ENCODE measurements around the gene GPS2.

Gene GPS2, protein sequence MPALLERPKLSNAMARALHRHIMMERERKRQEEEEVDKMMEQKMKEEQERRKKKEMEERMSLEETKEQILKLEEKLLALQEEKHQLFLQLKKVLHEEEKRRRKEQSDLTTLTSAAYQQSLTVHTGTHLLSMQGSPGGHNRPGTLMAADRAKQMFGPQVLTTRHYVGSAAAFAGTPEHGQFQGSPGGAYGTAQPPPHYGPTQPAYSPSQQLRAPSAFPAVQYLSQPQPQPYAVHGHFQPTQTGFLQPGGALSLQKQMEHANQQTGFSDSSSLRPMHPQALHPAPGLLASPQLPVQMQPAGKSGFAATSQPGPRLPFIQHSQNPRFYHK

DNA sequence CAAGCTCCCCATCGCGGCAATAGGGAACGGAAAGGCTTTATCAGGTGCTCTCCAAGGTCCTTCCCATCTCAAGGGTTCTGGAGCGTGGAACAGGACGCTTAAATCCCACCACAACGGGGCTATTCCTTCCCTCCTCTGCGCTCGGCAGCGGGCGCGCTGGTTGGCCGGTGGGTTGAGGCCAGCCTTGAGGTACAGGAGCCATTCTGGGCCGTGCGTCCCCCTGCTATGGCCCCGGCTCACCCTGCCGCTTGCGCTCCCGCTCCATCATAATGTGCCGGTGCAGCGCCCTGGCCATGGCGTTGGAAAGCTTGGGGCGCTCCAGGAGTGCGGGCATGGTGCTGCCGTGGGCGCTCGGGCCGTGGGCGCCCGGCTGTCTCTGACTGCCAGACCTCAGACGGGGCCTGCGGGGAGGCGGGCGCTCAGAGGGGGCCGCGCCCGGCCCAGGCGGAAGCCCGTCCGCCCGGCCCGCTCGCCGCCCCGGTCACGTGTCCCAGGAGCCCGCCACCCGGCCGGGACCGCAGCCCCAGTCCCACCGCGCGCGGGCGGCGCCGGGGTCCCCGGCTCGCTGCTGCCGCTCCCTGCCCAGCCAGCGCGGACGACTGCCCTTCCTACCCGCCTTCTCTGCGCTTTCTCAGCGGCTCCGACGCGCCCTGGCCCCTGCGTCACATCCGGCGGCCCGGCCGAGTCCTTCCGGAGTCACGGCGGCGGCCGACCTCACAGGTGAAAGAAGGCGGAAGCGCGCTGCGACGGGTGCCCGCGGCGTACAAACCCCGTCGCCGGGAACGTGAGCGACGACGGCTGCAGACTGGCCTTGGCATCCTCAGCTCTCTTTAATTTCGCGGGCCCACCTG is at the start of gene GPS2:
Gene GPS2, minus strand, starts transcription at position 642 of the 851 bp plus-strand sequence. Its CDS starts 308 bp downstream, at position 334.
- Histone ChIP-seq H3K9ac (ENCODE audit: low read depth in 1 of 2, low read length in 2 of 2) (peak within 1 kb of the TSS; percentile 86 to 87), H3K27me3 (ENCODE audit: control insufficient read depth in 2 of 2, insufficient read depth in 2 of 2, low read length in 2 of 2) (no peaks in the 10 kb centered on the region), H3K4me3 (ENCODE audit: low read length in 2 of 2) (peak within 1 kb of the TSS; percentile 81 to 88), H3K36me3 (ENCODE audit: control insufficient read depth in 2 of 2, insufficient read depth in 2 of 2, low read length in 2 of 2) (peaks cover 44 to 57% of the 10 kb centered on the region in 2 donors), H3K27ac (ENCODE audit: low read depth in 2 of 2, low read length in 2 of 2) (peak within 1 kb of the TSS; percentile 87 to 93), H3K4me1 (ENCODE audit: control insufficient read depth in 2 of 2, insufficient read depth in 2 of 2, low read length in 2 of 2) (peaks cover 18 to 26% of the 10 kb centered on the region in 2 donors), H3K9me3 (ENCODE audit: control insufficient read depth in 2 of 2, low read length in 2 of 2) (no peaks in the 10 kb centered on the region)

DNA sequence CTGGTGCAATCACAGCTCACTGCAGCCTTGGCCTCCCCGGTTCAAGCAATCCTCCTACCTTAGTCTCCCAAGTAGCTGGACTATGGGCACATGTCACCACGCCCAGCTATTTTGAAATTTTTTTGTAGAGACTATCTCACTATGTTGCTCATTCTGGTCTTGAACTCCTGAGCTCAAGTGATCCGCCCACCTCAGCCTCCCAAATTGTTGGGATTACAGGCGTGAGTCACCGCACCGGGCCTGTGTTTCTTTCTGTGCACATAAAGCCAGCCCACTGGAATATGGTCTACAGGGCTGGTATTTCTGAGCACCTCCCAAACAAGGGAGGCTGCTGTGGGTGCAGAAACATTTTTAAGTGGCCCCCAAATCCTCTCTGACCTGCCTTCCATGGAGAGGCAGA is 48.2 kb upstream of the GPS2 start:
- Histone ChIP-seq H3K9me3 (ENCODE audit: control insufficient read depth in 2 of 2, low read length in 2 of 2) (no peaks in the 10 kb centered on the region), H3K9ac (ENCODE audit: low read depth in 1 of 2, low read length in 2 of 2) (no peak overlapping the region), H3K4me3 (ENCODE audit: low read length in 2 of 2) (no peak overlapping the region), H3K27me3 (ENCODE audit: control insufficient read depth in 2 of 2, insufficient read depth in 2 of 2, low read length in 2 of 2) (peaks cover 0 to 2% of the 10 kb centered on the region in 2 donors), H3K36me3 (ENCODE audit: control insufficient read depth in 2 of 2, insufficient read depth in 2 of 2, low read length in 2 of 2) (no peaks in the 10 kb centered on the region), H3K27ac (ENCODE audit: low read depth in 2 of 2, low read length in 2 of 2) (no peak overlapping the region), H3K4me1 (ENCODE audit: control insufficient read depth in 2 of 2, insufficient read depth in 2 of 2, low read length in 2 of 2) (no peaks in the 10 kb centered on the region)

DNA sequence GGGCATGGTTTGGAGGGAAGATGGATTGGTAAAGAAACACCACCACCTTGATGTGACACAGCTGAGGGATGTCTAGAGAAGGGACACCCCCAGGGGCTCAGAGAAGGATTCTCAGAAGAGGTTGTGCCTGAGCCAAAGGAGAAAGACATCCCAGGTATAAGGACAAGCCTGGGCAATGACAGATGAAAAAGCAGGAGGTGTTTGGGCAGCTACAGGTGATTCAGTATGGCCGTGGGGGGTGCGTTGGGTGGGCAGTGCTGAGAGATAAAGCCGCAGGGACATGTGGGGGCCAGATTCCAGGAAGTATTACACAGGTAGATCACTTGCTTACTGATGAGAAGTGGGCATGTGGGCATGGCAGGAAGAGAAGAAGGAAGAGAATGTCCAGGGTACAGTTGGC is 46.7 kb upstream of the GPS2 start:
- H3K36me3 ChIP-seq (ENCODE audit: control insufficient read depth in 2 of 2, insufficient read depth in 2 of 2, low read length in 2 of 2) = no peaks in the 10 kb centered on the region
- no peak overlapping the region for H3K9ac ChIP-seq (ENCODE audit: low read depth in 1 of 2, low read length in 2 of 2)
- H3K9me3 ChIP-seq (ENCODE audit: control insufficient read depth in 2 of 2, low read length in 2 of 2) = no peaks in the 10 kb centered on the region
- peaks cover 0 to 2% of the 10 kb centered on the region in 2 donors for H3K27me3 ChIP-seq (ENCODE audit: control insufficient read depth in 2 of 2, insufficient read depth in 2 of 2, low read length in 2 of 2)
- no peak overlapping the region for H3K27ac ChIP-seq (ENCODE audit: low read depth in 2 of 2, low read length in 2 of 2)
- no peak overlapping the region for H3K4me3 ChIP-seq (ENCODE audit: low read length in 2 of 2)
- H3K4me1 ChIP-seq (ENCODE audit: control insufficient read depth in 2 of 2, insufficient read depth in 2 of 2, low read length in 2 of 2) = no peaks in the 10 kb centered on the region

DNA sequence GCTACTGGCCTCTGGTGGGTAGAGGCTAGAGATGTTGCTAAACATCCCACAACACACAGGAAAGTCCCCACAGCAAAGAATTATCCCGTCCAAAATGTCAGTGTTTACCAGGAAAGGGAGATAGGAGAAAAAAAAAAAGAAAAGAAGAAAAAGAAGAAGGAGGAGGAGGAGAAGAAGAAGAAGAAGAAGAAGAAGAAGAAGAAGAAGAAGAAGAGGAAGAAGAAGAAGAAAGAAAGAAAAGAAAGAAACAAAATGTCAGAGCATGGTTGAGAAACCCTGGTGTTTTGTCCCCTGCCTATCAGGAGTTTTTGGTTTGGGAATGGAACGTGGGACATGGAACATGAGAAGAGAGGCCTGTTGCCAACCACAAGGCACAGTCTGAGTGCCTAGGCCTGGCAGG is 42.2 kb upstream of the GPS2 start:
- Histone ChIP-seq H3K4me1 (ENCODE audit: control insufficient read depth in 2 of 2, insufficient read depth in 2 of 2, low read length in 2 of 2) (peaks cover 14 to 25% of the 10 kb centered on the region in 2 donors), H3K9ac (ENCODE audit: low read depth in 1 of 2, low read length in 2 of 2) (no peak overlapping the region), H3K27ac (ENCODE audit: low read depth in 2 of 2, low read length in 2 of 2) (peak overlapping the region; percentile 61 to 67), H3K27me3 (ENCODE audit: control insufficient read depth in 2 of 2, insufficient read depth in 2 of 2, low read length in 2 of 2) (peaks cover 0 to 2% of the 10 kb centered on the region in 2 donors), H3K9me3 (ENCODE audit: control insufficient read depth in 2 of 2, low read length in 2 of 2) (no peaks in the 10 kb centered on the region), H3K36me3 (ENCODE audit: control insufficient read depth in 2 of 2, insufficient read depth in 2 of 2, low read length in 2 of 2) (no peaks in the 10 kb centered on the region), H3K4me3 (ENCODE audit: low read length in 2 of 2) (no peak overlapping the region)

DNA sequence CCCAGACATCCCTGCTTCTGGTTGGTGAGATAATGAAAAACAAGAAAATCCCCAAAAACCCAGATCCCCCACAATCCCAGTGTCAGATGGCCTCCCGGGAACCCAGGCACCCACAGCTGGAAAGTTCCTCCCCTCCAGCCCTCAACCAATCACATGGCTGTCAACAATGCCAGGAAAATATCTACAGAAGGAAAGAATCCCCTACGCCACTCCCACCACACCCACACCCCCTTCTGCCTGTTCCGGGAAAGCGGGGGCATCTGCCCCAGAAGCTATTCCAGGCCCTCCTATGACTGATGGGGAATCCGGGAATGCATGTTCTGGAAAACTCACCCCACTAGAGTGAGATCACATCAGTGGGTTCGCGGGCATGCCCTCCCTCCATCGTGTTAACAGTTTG is 41.6 kb upstream of the GPS2 start:
- H3K4me3 ChIP-seq (ENCODE audit: low read length in 2 of 2) = no peak overlapping the region
- peaks cover 17 to 26% of the 10 kb centered on the region in 2 donors for H3K4me1 ChIP-seq (ENCODE audit: control insufficient read depth in 2 of 2, insufficient read depth in 2 of 2, low read length in 2 of 2)
- peaks cover 0 to under 1% of the 10 kb centered on the region in 2 donors for H3K27me3 ChIP-seq (ENCODE audit: control insufficient read depth in 2 of 2, insufficient read depth in 2 of 2, low read length in 2 of 2)
- no peaks in the 10 kb centered on the region for H3K36me3 ChIP-seq (ENCODE audit: control insufficient read depth in 2 of 2, insufficient read depth in 2 of 2, low read length in 2 of 2)
- H3K27ac ChIP-seq (ENCODE audit: low read depth in 2 of 2, low read length in 2 of 2) = peak overlapping the region; percentile 61 to 67
- H3K9me3 ChIP-seq (ENCODE audit: control insufficient read depth in 2 of 2, low read length in 2 of 2) = no peaks in the 10 kb centered on the region
- H3K9ac ChIP-seq (ENCODE audit: low read depth in 1 of 2, low read length in 2 of 2) = peak overlapping the region in 1 of 2 donors; percentile 17

DNA sequence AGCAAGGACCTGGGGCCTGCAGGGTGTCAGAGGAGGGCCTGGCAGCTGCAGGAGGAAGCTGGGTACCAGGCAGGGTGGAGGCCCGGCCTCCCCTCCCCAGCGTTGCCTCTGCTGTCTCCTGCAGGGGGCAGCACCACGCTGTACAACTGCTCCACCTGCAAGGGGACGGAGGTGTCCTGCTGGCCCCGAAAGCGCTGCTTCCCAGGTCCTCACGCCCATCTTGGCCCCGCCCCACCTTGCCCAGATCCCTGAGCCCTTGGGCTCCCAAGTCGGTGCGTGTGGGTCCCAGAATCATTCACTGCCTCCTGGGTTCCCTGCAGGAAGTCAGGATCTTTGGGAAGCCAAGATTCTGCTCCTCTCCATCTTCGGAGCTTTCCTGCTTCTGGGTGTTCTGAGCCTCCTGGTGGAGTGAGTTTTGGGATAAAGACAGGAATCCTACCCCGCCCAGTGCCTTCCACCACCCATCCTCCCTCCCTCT is 41.0 kb upstream of the GPS2 start:
- Histone ChIP-seq H3K9me3 (ENCODE audit: control insufficient read depth in 2 of 2, low read length in 2 of 2) (no peaks in the 10 kb centered on the region), H3K4me3 (ENCODE audit: low read length in 2 of 2) (peak overlapping the region in 1 of 2 donors; percentile 41), H3K27me3 (ENCODE audit: control insufficient read depth in 2 of 2, insufficient read depth in 2 of 2, low read length in 2 of 2) (no peaks in the 10 kb centered on the region), H3K4me1 (ENCODE audit: control insufficient read depth in 2 of 2, insufficient read depth in 2 of 2, low read length in 2 of 2) (peaks cover 18 to 29% of the 10 kb centered on the region in 2 donors), H3K9ac (ENCODE audit: low read depth in 1 of 2, low read length in 2 of 2) (peak overlapping the region in 1 of 2 donors; percentile 24), H3K36me3 (ENCODE audit: control insufficient read depth in 2 of 2, insufficient read depth in 2 of 2, low read length in 2 of 2) (no peaks in the 10 kb centered on the region), H3K27ac (ENCODE audit: low read depth in 2 of 2, low read length in 2 of 2) (peak overlapping the region in 1 of 2 donors; percentile 61)

DNA sequence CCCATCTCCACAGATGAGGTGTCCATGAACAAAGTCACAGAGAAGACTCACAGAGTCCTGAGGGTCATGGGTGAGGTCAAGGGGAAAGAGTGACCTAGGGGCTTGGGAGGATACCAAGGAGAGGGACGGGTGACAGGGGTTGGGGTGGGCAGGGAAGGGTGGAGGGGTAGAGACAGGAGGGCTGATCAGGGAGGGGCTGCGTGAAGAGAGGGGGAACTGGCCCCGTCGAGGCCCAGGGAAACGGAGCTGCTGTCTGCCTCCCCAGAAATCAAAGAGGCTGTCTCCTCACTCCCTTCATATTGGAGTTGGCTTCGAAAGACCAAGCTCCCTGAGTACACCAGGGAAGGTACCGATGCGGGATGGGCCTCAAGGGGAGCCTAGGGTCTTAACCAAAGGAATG is 40.4 kb upstream of the GPS2 start:
- Histone ChIP-seq H3K27ac (ENCODE audit: low read depth in 2 of 2, low read length in 2 of 2) (peak overlapping the region in 1 of 2 donors; percentile 61), H3K4me1 (ENCODE audit: control insufficient read depth in 2 of 2, insufficient read depth in 2 of 2, low read length in 2 of 2) (peaks cover 22 to 32% of the 10 kb centered on the region in 2 donors), H3K27me3 (ENCODE audit: control insufficient read depth in 2 of 2, insufficient read depth in 2 of 2, low read length in 2 of 2) (no peaks in the 10 kb centered on the region), H3K36me3 (ENCODE audit: control insufficient read depth in 2 of 2, insufficient read depth in 2 of 2, low read length in 2 of 2) (no peaks in the 10 kb centered on the region), H3K9me3 (ENCODE audit: control insufficient read depth in 2 of 2, low read length in 2 of 2) (no peaks in the 10 kb centered on the region), H3K9ac (ENCODE audit: low read depth in 1 of 2, low read length in 2 of 2) (peak overlapping the region in 1 of 2 donors; percentile 24), H3K4me3 (ENCODE audit: low read length in 2 of 2) (no peak overlapping the region)

DNA sequence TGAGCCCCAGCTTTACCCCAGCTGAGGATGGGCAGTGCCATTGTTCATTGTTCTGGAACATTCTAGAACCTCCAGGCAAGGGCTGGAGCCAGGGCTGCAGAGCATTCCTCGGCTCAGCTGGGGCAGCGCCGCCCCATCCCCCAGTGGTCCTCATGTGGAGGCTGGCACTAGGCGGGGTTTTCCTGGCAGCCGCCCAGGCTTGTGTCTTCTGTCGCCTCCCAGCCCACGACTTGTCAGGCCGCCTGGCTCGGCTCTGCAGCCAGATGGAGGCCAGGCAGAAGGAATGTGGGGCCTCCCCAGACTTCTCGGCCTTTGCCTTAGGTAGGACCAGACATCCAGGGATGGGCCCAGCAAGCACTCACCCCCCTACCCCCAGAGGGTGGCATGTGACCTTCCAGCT is 39.9 kb upstream of the GPS2 start, which contains the start of gene TMEM95:
Gene TMEM95, plus strand, starts transcription at position 104 of the 400 bp plus-strand sequence. Its CDS starts 49 bp downstream, at position 153.
- peaks cover 22 to 35% of the 10 kb centered on the region in 2 donors for H3K4me1 ChIP-seq (ENCODE audit: control insufficient read depth in 2 of 2, insufficient read depth in 2 of 2, low read length in 2 of 2)
- no peaks in the 10 kb centered on the region for H3K36me3 ChIP-seq (ENCODE audit: control insufficient read depth in 2 of 2, insufficient read depth in 2 of 2, low read length in 2 of 2)
- H3K4me3 ChIP-seq (ENCODE audit: low read length in 2 of 2) = no peak within 1 kb of the TSS
- no peaks in the 10 kb centered on the region for H3K27me3 ChIP-seq (ENCODE audit: control insufficient read depth in 2 of 2, insufficient read depth in 2 of 2, low read length in 2 of 2)
- H3K9ac ChIP-seq (ENCODE audit: low read depth in 1 of 2, low read length in 2 of 2) = peak within 1 kb of the TSS; percentile 24 to 34
- peak within 1 kb of the TSS in 1 of 2 donors; percentile 61 for H3K27ac ChIP-seq (ENCODE audit: low read depth in 2 of 2, low read length in 2 of 2)
- no peaks in the 10 kb centered on the region for H3K9me3 ChIP-seq (ENCODE audit: control insufficient read depth in 2 of 2, low read length in 2 of 2)

DNA sequence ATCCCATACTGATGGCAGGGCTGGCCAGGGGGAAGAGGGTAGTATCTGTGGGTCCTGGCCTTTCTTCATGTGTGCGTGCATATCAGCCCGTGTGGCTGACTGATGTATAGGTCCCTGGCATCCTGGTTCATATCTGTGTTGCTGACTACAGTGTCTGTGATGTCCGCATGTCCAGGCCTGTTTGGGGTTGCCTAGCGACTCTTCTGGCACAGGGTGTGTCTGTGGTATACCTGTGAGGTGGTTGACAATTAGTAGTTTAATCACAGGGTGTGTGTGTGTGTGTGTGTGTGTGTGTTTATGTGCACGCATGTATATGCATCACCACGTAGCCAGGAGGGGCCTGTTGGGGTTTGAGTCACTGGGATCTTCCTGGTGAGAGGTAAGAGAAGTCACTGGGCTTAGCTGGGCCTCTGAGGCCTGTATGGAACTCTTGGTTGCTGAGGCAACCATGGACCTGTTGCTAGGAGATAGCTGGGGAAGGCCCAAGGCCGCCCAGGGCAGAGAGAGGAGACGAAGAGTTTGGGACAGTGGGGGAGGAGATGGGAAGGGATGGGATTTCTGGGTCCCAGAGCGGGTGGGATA is 39.2 kb upstream of the GPS2 start:
- no peaks in the 10 kb centered on the region for H3K9me3 ChIP-seq (ENCODE audit: control insufficient read depth in 2 of 2, low read length in 2 of 2)
- H3K27ac ChIP-seq (ENCODE audit: low read depth in 2 of 2, low read length in 2 of 2) = no peak overlapping the region
- peaks cover 27 to 39% of the 10 kb centered on the region in 2 donors for H3K4me1 ChIP-seq (ENCODE audit: control insufficient read depth in 2 of 2, insufficient read depth in 2 of 2, low read length in 2 of 2)
- H3K36me3 ChIP-seq (ENCODE audit: control insufficient read depth in 2 of 2, insufficient read depth in 2 of 2, low read length in 2 of 2) = no peaks in the 10 kb centered on the region
- H3K9ac ChIP-seq (ENCODE audit: low read depth in 1 of 2, low read length in 2 of 2) = peak overlapping the region in 1 of 2 donors; percentile 34
- no peaks in the 10 kb centered on the region for H3K27me3 ChIP-seq (ENCODE audit: control insufficient read depth in 2 of 2, insufficient read depth in 2 of 2, low read length in 2 of 2)
- H3K4me3 ChIP-seq (ENCODE audit: low read length in 2 of 2) = no peak overlapping the region

All from mucosa of rectum (tissue), 2 donors.